Fibroblast of lung (primary cell): ENCODE results near the gene TSGA10IP. TPM values are rescaled to one million over a fixed set of nuclear protein-coding genes. Genes with fewer than 3 reads are reported as not detected.

Experiments used
- DNase-seq, 2 donors: peaks; one replicate each; pipeline versions ENCODE4 v3.0.0 to v3.0.0-alpha.2; 2010; ENCODE audit warnings: low read depth in 2 of 2
- H2AFZ ChIP-seq: 2 replicates; pipeline ENCODE4 v1.5.1; 2012; ENCODE audit warnings: low read length, control low read depth, inconsistent platforms
- H3K27ac ChIP-seq: 2 replicates; pipeline ENCODE4 v1.5.1; 2011; ENCODE audit warnings: low read length, control low read depth; ENCODE audit not compliant: insufficient read depth
- H3K27me3 ChIP-seq: 2 replicates; pipeline ENCODE4 v1.5.1; 2011; ENCODE audit warnings: mild to moderate bottlenecking, low read length; ENCODE audit not compliant: control insufficient read depth, insufficient read depth
- H3K36me3 ChIP-seq: 2 replicates; pipeline ENCODE4 v1.5.1; 2011; ENCODE audit warnings: low read length; ENCODE audit not compliant: control insufficient read depth, insufficient read depth
- H3K4me1 ChIP-seq: 2 replicates; pipeline ENCODE4 v1.5.1; 2011; ENCODE audit warnings: low read length; ENCODE audit not compliant: control insufficient read depth, insufficient read depth; ENCODE audit errors: extremely low read depth
- H3K4me2 ChIP-seq: 2 replicates; pipeline ENCODE4 v1.5.1; 2011; ENCODE audit warnings: low read length, control low read depth; ENCODE audit not compliant: insufficient read depth; ENCODE audit errors: extremely low read depth
- H3K4me3 ChIP-seq, 4 experiments: fragments of 200-600 bp in 1 of 4; sonication (generic) in 1 of 4; replicated peaks in 1 of 4; 2 replicates each; pipeline ENCODE4 v1.5.1; 2011 to 2016; ENCODE audit warnings: low read length in 4 of 4, low read depth in 3 of 4, mild to moderate bottlenecking in 3 of 4, control low read depth in 2 of 4, inconsistent platforms in 1 of 4, mixed read lengths in 1 of 4; ENCODE audit not compliant: insufficient read depth in 1 of 4; ENCODE audit errors: control extremely low read depth in 1 of 4
- H3K79me2 ChIP-seq: 2 replicates; pipeline ENCODE4 v1.5.1; 2012; ENCODE audit warnings: mild to moderate bottlenecking, low read length, inconsistent platforms; ENCODE audit not compliant: control insufficient read depth, insufficient read depth
- H3K9ac ChIP-seq: 2 replicates; pipeline ENCODE4 v1.5.1; 2011; ENCODE audit warnings: mild to moderate bottlenecking, low read length, control low read depth; ENCODE audit not compliant: insufficient read depth
- H3K9me3 ChIP-seq: 2 replicates; pipeline ENCODE4 v1.5.1; 2012; ENCODE audit warnings: low read depth, low read length; ENCODE audit not compliant: control insufficient read depth, insufficient read depth
- H4K20me1 ChIP-seq: 2 replicates; pipeline ENCODE4 v1.5.1; 2011; ENCODE audit warnings: low read length; ENCODE audit not compliant: control insufficient read depth, insufficient read depth; ENCODE audit errors: extremely low read depth
- CTCF ChIP-seq, 2 donors: IDR thresholded peaks in 1 of 2; conservative IDR thresholded peaks in 1 of 2; 1 replicate in 1 of 2; 2 replicates in 1 of 2; pipeline ENCODE4 v1.5.1; 2011 to 2012; ENCODE audit warnings: low read length in 2 of 2, control low read depth in 1 of 2, inconsistent platforms in 1 of 2, low read depth in 1 of 2, mild to moderate bottlenecking in 1 of 2
- EZH2 ChIP-seq: IDR thresholded peaks from 2 replicates; pipeline ENCODE4 v1.5.1; 2012; ENCODE audit warnings: low read length, control low read depth, mild to moderate bottlenecking; ENCODE audit errors: missing control alignments
- polyA plus RNA-seq, 2 donors: library from polyadenylated mRNA; depleted of rRNA in 1 of 2; stranded (reverse) in 1 of 2; unstranded in 1 of 2; fragments of >200 nt; gene quantifications; 2 replicates each; pipeline ENCODE4 v1.2.1, GENCODE V29; 2011 to 2012; ENCODE audit warnings: missing spikeins in 1 of 2
- total RNA-seq: library from RNA; depleted of rRNA; stranded (reverse); fragments of >200 nt; gene quantifications from 2 replicates; pipeline ENCODE4 v1.2.1, GENCODE V29; 2014

TSGA10IP gene
- total and polyA plus RNA-seq, 2 donors (not counting 1 experiment from before 2014, with no cell fraction given) = 0.17 TPM; not detected in 1

GRCh38 chr11:65981972-65982823 is 36.9 kb downstream of the TSGA10IP start:
- H3K27ac ChIP-seq = no peak overlapping the region
- no peaks in the 10 kb centered on the region for H3K27me3 ChIP-seq
- no peak overlapping the region for H3K4me2 ChIP-seq
- no peaks in the 10 kb centered on the region for H3K79me2 ChIP-seq
- no peak overlapping the region for H2AFZ ChIP-seq
- TF ChIP-seq EZH2 = no peak
- no peak for TF ChIP-seq CTCF (conservative IDR thresholded peaks at IDR 0.05 in 1 of 2, IDR thresholded peaks at IDR 0.05 in 1 of 2; ENCODE audit: low read depth in 1 of 2, low read length in 2 of 2)
- no peak overlapping the region for H3K9ac ChIP-seq
- H4K20me1 ChIP-seq = no peaks in the 10 kb centered on the region
- H3K9me3 ChIP-seq = no peaks in the 10 kb centered on the region
- H3K36me3 ChIP-seq = peaks cover 10% of the 10 kb centered on the region
- H3K4me3 ChIP-seq = no peak overlapping the region
- no peak for DNase-seq
- H3K4me1 ChIP-seq = no peaks in the 10 kb centered on the region

- Histone ChIP-seq H3K4me1 (no peaks in the 10 kb centered on the region), H3K9me3 (no peaks in the 10 kb centered on the region), H3K4me3 (no peak overlapping the region), H3K79me2 (no peaks in the 10 kb centered on the region), H2AFZ (no peak overlapping the region), H3K27ac (no peak overlapping the region), H3K27me3 (no peaks in the 10 kb centered on the region), H3K36me3 (peaks cover 3% of the 10 kb centered on the region), H3K9ac (no peak overlapping the region), H4K20me1 (no peaks in the 10 kb centered on the region), H3K4me2 (no peak overlapping the region)
- TF ChIP-seq EZH2 = no peak
- TF ChIP-seq CTCF (conservative IDR thresholded peaks at IDR 0.05 in 1 of 2, IDR thresholded peaks at IDR 0.05 in 1 of 2; ENCODE audit: low read depth in 1 of 2, low read length in 2 of 2) = no peak
- DNase-seq = no peak
These were observed 37.7 kb downstream of the TSGA10IP start for GRCh38 chr11:65982824-65983588.

- Histone ChIP-seq H3K4me3 (no peak overlapping the region), H3K4me2 (no peak overlapping the region), H3K4me1 (no peaks in the 10 kb centered on the region), H2AFZ (no peak overlapping the region), H3K79me2 (no peaks in the 10 kb centered on the region), H3K9ac (no peak overlapping the region), H3K9me3 (no peaks in the 10 kb centered on the region), H3K36me3 (peaks cover 1% of the 10 kb centered on the region), H3K27ac (no peak overlapping the region), H3K27me3 (no peaks in the 10 kb centered on the region), H4K20me1 (no peaks in the 10 kb centered on the region)
- DNase-seq = no peak
- TF ChIP-seq CTCF (conservative IDR thresholded peaks at IDR 0.05 in 1 of 2, IDR thresholded peaks at IDR 0.05 in 1 of 2; ENCODE audit: low read depth in 1 of 2, low read length in 2 of 2) = no peak
- no peak for TF ChIP-seq EZH2
These were observed 38.3 kb downstream of the TSGA10IP start for GRCh38 chr11:65983589-65983987.
